ENCODE measurements around the gene EGLN1. TPM values are rescaled to one million over a fixed set of nuclear protein-coding genes. Genes with fewer than 3 reads are reported as not detected.

The EGLN1 gene
- total RNA-seq, 2 donors from 2014 or later: 40.6 to 42.7 TPM

DNA sequence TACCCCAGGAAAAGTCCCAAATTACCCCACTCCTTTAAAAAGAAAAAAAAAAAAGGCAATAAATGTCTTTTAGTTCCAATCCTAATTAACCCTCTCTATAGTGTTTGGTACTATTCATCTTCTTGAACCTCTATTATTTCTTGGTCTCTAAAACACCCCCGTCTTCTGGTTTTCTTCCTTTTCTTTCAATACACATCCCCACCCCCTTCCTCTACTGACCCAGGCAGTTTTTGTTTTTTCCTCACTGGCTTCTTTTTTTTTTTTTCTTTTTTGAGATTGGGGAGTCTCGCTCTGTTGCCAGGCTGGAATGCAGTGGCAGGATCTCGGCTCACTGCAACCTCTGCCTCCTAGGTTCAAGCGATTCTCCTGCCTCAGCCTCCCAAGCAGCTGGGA is 26.1 kb downstream of the EGLN1 start:
- Histone ChIP-seq H3K27me3 (replicated peaks; ENCODE audit: insufficient read depth) (no peaks in the 10 kb centered on the region), H3K9me3 (no peaks in the 10 kb centered on the region), H3K4me3 (peak overlapping the region; percentile 46), H3K36me3 (no peaks in the 10 kb centered on the region), H3K27ac (peak overlapping the region; percentile 31 to 79), H3K4me1 (ENCODE audit: control insufficient read depth in 1 of 2, low read depth in 2 of 2) (peaks cover 14 to 21% of the 10 kb centered on the region in 2 donors)
- DNase-seq (ENCODE audit: low spot score): no peak
- TF ChIP-seq, protein P1, sequence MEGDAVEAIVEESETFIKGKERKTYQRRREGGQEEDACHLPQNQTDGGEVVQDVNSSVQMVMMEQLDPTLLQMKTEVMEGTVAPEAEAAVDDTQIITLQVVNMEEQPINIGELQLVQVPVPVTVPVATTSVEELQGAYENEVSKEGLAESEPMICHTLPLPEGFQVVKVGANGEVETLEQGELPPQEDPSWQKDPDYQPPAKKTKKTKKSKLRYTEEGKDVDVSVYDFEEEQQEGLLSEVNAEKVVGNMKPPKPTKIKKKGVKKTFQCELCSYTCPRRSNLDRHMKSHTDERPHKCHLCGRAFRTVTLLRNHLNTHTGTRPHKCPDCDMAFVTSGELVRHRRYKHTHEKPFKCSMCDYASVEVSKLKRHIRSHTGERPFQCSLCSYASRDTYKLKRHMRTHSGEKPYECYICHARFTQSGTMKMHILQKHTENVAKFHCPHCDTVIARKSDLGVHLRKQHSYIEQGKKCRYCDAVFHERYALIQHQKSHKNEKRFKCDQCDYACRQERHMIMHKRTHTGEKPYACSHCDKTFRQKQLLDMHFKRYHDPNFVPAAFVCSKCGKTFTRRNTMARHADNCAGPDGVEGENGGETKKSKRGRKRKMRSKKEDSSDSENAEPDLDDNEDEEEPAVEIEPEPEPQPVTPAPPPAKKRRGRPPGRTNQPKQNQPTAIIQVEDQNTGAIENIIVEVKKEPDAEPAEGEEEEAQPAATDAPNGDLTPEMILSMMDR (IDR thresholded peaks at IDR 0.05): no peak
- ATAC-seq (ENCODE audit: insufficient number of reproducible peaks, low FRiP score, low read depth): no peak

DNA sequence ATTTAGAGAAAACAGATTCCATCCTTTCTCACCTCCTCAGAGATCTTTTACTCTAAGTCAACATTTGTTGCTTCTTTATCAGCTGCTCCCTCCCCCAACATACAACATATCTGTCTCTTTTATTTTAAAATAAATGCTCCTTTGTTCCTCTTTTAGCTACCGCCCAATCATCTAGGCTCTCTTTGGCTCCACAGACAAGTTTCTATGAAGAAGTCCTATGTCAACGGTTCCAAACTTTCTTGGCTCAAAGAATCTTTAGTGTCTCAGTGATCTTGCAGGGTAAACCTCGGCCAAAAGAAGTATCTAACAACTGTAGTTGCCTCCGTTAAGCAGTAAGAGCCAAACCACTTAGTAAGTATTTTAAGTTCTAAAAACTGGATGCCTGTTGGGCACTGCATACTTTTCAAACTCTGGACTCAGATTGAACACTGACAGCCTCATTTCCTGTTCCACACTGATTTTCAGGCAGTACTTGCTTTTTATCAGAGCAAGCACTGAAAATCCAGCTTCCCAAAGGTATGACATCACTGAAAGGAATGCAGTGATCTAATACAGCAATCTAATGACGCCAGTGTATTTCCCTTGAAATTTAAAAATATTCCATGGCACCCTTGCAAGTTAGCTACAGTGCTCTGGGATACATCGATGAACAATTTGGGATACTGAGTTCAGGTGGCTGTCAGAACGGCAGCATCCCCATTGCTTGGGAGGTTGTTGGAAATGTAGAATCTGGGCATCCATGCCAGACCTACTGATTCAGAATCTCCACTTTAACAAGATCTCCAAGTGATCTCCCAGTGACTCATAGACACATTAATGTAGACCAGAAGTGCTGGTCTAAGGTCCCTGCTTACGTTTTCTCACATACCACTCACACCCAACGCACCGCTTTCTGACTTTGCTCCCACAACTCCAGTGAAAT is 26.8 kb downstream of the EGLN1 start:
- H3K27ac ChIP-seq: peak overlapping the region; percentile 59 to 79
- H3K9me3 ChIP-seq: no peaks in the 10 kb centered on the region
- peaks cover 14 to 21% of the 10 kb centered on the region in 2 donors for H3K4me1 ChIP-seq (ENCODE audit: control insufficient read depth in 1 of 2, low read depth in 2 of 2)
- DNase-seq (ENCODE audit: low spot score) (no peak), ATAC-seq (ENCODE audit: insufficient number of reproducible peaks, low FRiP score, low read depth) (peak; percentile 99)
- no peaks in the 10 kb centered on the region for H3K36me3 ChIP-seq
- H3K27me3 ChIP-seq (replicated peaks; ENCODE audit: insufficient read depth): no peaks in the 10 kb centered on the region
- TF ChIP-seq, protein P1 (IDR thresholded peaks at IDR 0.05): no peak
- H3K4me3 ChIP-seq: peak overlapping the region; percentile 46

DNA sequence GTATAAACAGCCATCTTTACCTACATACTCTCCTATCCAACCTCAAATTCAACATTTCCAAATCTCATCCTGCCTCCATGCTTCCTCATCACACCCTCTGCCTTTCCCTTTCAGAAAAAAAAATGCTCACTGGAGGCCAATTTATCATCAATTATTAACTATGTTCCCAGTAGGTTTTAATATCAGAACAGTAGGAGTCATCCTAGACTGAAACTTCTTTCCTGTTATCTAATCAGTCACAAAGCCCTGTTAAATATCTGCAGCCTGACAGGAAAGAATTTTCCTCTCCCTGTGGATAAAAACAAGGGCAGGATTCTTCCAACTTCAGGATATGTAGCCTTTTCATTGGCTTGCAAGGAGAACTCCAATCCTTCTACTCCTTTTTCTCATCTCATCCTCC is 28.4 kb downstream of the EGLN1 start:
- Histone ChIP-seq H3K9me3 (no peaks in the 10 kb centered on the region), H3K4me3 (no peak overlapping the region), H3K27me3 (replicated peaks; ENCODE audit: insufficient read depth) (no peaks in the 10 kb centered on the region), H3K4me1 (ENCODE audit: control insufficient read depth in 1 of 2, low read depth in 2 of 2) (peaks cover 11 to 27% of the 10 kb centered on the region in 2 donors), H3K27ac (no peak overlapping the region), H3K36me3 (no peaks in the 10 kb centered on the region)
- ATAC-seq (ENCODE audit: insufficient number of reproducible peaks, low FRiP score, low read depth) (no peak), DNase-seq (ENCODE audit: low spot score) (no peak)
- TF ChIP-seq, protein P1 (IDR thresholded peaks at IDR 0.05): no peak

DNA sequence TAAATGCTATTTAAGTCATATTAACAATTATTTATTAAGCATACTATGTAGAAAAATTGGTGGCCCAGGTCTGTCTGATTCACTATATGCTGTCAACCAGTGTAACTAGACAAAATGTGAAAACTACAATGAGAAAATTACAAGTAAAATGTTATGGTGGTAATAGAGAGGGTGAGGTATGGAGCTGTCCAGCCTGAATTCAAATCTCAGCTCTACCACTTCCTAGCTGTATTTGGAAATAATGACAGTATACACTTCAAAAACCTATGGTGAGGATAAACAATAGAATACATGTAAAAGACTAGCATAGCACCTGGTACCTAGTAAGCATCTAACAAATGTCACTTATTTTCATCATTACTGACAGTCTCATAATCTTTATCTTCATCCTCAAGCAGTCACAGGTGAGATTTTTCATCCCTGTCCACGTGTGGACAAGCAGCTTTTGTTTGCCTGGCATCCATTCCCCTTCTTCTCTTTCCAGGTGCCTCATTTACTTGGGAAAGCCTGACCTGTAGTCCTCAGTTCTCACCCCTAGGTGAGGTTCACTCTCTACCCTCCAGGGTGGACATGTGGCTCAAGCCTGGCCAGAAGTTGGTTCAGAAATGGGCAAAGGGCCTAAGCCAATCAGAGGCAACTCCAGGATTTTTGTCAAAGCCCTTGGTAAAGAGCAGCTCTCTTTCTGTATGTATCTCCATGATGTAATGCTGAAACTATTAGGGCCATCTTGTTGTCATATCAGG is 29.5 kb downstream of the EGLN1 start:
- Histone ChIP-seq H3K4me1 (ENCODE audit: control insufficient read depth in 1 of 2, low read depth in 2 of 2) (peaks cover 11 to 38% of the 10 kb centered on the region in 2 donors), H3K36me3 (no peaks in the 10 kb centered on the region), H3K9me3 (no peaks in the 10 kb centered on the region), H3K27ac (no peak overlapping the region), H3K4me3 (no peak overlapping the region), H3K27me3 (replicated peaks; ENCODE audit: insufficient read depth) (no peaks in the 10 kb centered on the region)
- TF ChIP-seq, protein P1 (IDR thresholded peaks at IDR 0.05): no peak
- DNase-seq (ENCODE audit: low spot score) (no peak), ATAC-seq (ENCODE audit: insufficient number of reproducible peaks, low FRiP score, low read depth) (no peak)

DNA sequence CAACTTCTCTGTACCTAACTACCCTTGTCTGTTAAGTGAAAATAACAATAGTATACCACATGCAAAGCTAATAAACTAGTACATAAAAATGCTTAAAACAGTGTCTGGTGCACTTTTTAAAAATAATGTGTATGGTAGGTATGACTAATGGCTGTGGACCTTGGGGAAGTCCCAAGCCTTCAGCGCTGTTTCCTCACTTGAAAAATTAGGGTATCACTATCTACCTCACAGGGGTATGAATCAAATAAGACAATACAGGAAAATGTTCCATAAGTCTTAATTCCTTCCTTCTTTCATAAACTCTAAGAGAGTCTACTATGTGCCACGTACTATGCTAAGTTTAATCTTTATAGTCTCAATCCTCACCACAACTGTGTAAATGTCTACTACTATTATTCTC is 32.0 kb downstream of the EGLN1 start:
- no peak overlapping the region for H3K27ac ChIP-seq
- no peaks in the 10 kb centered on the region for H3K27me3 ChIP-seq (replicated peaks; ENCODE audit: insufficient read depth)
- no peak overlapping the region for H3K4me3 ChIP-seq
- DNase-seq (ENCODE audit: low spot score) (no peak), ATAC-seq (ENCODE audit: insufficient number of reproducible peaks, low FRiP score, low read depth) (no peak)
- H3K36me3 ChIP-seq: no peaks in the 10 kb centered on the region
- TF ChIP-seq, protein P1 (IDR thresholded peaks at IDR 0.05): no peak
- H3K9me3 ChIP-seq: no peaks in the 10 kb centered on the region
- H3K4me1 ChIP-seq (ENCODE audit: control insufficient read depth in 1 of 2, low read depth in 2 of 2): peaks cover 0 to 26% of the 10 kb centered on the region in 2 donors

Data from thoracic aorta (tissue), 2 donors.